ENCODE data around the gene OR1C1.
"Not testable (repeated sequence)": the region's sequence is repeated elsewhere in the genome, so short reads cannot be mapped to it uniquely, and the experiment has no call there.

Gene OR1C1, protein sequence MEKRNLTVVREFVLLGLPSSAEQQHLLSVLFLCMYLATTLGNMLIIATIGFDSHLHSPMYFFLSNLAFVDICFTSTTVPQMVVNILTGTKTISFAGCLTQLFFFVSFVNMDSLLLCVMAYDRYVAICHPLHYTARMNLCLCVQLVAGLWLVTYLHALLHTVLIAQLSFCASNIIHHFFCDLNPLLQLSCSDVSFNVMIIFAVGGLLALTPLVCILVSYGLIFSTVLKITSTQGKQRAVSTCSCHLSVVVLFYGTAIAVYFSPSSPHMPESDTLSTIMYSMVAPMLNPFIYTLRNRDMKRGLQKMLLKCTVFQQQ

GRCh38 chr1:247760456-247760855 lies at the start of gene OR1C1:
Gene OR1C1, minus strand, starts transcription at chr1:247760556. Its CDS starts 2,150 bp downstream, at chr1:247758406.
- ChIA-PET POLR2A (no interaction called here), CTCF (no interaction called here)
- no peak for DNase-seq (ENCODE audit: low read depth, low spot score)
- TF ChIP-seq CTCF (IDR thresholded peaks at IDR 0.05; ENCODE audit: insufficient read depth, low read length, missing control alignments): no peak
- H3K4me3 ChIP-seq (ENCODE audit: low read depth, low read length): no peak within 1 kb of the TSS

DNA sequence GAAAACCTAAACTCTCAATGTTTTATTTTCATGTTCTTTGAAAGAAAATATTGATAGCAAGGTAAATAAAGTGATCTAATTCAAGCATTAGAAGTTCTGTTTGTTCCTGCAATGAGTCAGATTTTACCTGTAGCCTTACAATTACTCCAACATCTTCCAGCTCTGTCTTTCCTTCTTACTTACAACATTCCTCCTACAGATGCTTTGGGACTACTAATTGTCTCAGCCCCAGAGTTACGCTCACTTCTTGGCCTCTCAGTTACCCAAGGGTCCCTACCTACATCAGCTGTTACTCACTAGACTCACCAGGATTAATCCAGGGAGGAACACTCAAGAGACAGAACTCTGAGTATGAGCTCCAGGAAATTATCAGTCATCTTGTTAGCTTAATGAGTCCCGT lies 37.2 kb upstream of the OR1C1 start:
- POLR2A ChIA-PET: no interaction called here
- TF ChIP-seq CTCF (IDR thresholded peaks at IDR 0.05; ENCODE audit: insufficient read depth, low read length, missing control alignments): no peak
- DNase-seq (ENCODE audit: low read depth, low spot score): no peak
- CTCF ChIA-PET: no interaction called here
- H3K4me3 ChIP-seq (ENCODE audit: low read depth, low read length): no peak overlapping the region

DNA sequence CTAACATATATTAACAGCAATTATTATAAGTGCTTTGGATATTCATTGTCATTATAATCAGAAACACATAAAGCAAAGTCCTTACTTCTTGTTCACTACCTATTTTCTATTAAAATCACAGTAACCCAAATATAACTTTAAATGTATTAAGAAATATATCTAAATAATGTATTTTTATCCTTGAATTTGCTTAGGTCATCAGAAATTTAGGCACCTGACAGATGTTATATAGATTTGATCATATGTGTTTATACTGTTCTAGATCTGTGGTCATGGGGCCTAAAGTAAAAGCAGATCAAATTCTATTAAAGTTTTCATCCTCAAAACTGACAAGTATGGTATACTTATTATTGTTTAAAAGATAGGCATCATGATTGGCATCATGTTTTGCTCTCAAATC lies 9.2 kb upstream of the OR1C1 start:
- H3K4me3 ChIP-seq (ENCODE audit: low read depth, low read length): no peak overlapping the region
- TF ChIP-seq CTCF (IDR thresholded peaks at IDR 0.05; ENCODE audit: insufficient read depth, low read length, missing control alignments): no peak
- DNase-seq (ENCODE audit: low read depth, low spot score): no peak
- ChIA-PET CTCF (no interaction called here), POLR2A (no interaction called here)

DNA sequence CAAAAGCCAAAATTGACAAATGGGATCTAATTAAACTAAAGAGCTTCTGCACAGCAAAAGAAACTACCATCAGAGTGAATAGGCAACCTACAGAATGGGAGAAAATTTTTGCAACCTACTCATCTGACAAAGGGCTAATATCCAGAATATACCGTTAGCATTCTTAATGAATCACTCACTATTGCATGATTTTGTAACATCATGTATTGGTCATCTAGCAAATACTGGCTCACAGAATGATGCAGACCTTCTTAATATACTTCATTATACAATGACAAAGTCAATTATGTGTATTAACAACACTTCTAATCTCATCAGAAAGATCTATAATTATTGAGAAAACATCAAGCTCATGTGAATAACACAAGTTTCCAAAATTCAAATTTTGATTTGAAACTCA lies 6.0 kb downstream of the OR1C1 start:
- POLR2A ChIA-PET; DNase-seq (ENCODE audit: low read depth, low spot score); H3K4me3 ChIP-seq (ENCODE audit: low read depth, low read length); CTCF ChIA-PET: not testable (repeated sequence)

- TF ChIP-seq CTCF (IDR thresholded peaks at IDR 0.05; ENCODE audit: insufficient read depth, low read length, missing control alignments): no peak
- no peak overlapping the region for H3K4me3 ChIP-seq (ENCODE audit: low read depth, low read length)
- DNase-seq (ENCODE audit: low read depth, low spot score): no peak
- ChIA-PET POLR2A (no interaction called here), CTCF (no interaction called here)
These were observed 10.5 kb downstream of the OR1C1 start for GRCh38 chr1:247749870-247750269.

- CTCF ChIA-PET: no interaction called here
- POLR2A ChIA-PET: no interaction called here
- no peak for TF ChIP-seq CTCF (IDR thresholded peaks at IDR 0.05; ENCODE audit: insufficient read depth, low read length, missing control alignments)
- DNase-seq (ENCODE audit: low read depth, low spot score): no peak
- H3K4me3 ChIP-seq (ENCODE audit: low read depth, low read length): no peak within 1 kb of the TSS
These were observed 12.3 kb downstream of the OR1C1 start, which contains the start of gene OR14A2 for GRCh38 chr1:247748041-247748440. Gene OR14A2, minus strand, starts transcription at chr1:247748141.

- ChIA-PET CTCF (no interaction called here), POLR2A (no interaction called here)
- DNase-seq (ENCODE audit: low read depth, low spot score): no peak
- no peak overlapping the region for H3K4me3 ChIP-seq (ENCODE audit: low read depth, low read length)
- TF ChIP-seq CTCF (IDR thresholded peaks at IDR 0.05; ENCODE audit: insufficient read depth, low read length, missing control alignments): no peak
These were observed 12.7 kb downstream of the OR1C1 start for GRCh38 chr1:247747616-247748015.

Measured in AG04449 (cell line).